ENCODE results near the gene KRT12.

Gene KRT12

DNA sequence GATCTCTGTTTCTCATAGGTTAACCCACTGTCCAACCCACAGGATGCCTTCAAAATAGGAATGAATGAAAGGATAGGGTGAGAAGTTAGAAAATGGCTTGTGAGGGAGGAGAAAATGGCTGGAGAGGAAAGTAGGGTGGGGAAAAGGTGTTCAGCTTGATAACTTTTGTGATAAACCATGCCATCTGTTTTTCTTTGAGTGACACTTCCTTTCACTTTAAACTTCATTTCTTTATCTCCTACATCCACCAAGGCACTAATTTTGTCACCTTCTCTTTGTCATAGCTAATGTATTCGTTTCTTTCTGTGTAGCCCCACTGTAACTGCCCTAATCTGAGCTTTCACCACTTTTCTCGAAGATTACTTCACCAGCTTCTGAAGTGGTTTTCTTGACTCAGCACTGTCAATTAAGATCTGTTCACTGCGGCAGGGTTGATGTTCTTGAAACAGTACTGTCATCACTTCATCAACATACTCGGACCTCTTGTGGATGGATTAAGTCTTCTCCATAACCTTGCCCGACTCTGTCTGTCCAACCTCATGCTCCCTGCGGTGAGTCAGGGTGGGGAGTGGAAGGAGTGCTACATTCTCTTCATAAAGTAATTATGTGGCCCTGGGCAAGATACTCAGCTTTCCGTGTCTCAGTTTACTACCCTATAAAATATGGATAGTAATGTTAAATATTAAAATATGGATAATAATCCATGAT lies 39.1 kb downstream of the KRT12 start:
- H4K20me1 ChIP-seq (ENCODE audit: insufficient read depth, low read length), result no peaks in the 10 kb centered on the region
- no peaks in the 10 kb centered on the region for H3K36me3 ChIP-seq (replicated peaks; ENCODE audit: low read depth, low read length)
- no peak overlapping the region for H2AFZ ChIP-seq (ENCODE audit: low read depth, low read length)
- no peak for TF ChIP-seq EZH2phosphoT487 (IDR thresholded peaks at IDR 0.05; ENCODE audit: low read depth)
- TF ChIP-seq, protein P1, sequence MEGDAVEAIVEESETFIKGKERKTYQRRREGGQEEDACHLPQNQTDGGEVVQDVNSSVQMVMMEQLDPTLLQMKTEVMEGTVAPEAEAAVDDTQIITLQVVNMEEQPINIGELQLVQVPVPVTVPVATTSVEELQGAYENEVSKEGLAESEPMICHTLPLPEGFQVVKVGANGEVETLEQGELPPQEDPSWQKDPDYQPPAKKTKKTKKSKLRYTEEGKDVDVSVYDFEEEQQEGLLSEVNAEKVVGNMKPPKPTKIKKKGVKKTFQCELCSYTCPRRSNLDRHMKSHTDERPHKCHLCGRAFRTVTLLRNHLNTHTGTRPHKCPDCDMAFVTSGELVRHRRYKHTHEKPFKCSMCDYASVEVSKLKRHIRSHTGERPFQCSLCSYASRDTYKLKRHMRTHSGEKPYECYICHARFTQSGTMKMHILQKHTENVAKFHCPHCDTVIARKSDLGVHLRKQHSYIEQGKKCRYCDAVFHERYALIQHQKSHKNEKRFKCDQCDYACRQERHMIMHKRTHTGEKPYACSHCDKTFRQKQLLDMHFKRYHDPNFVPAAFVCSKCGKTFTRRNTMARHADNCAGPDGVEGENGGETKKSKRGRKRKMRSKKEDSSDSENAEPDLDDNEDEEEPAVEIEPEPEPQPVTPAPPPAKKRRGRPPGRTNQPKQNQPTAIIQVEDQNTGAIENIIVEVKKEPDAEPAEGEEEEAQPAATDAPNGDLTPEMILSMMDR (IDR thresholded peaks at IDR 0.05; ENCODE audit: low read depth, low read length), result no peak
- H3K4me2 ChIP-seq (ENCODE audit: low read length), result no peak overlapping the region
- no peak overlapping the region for H3K9ac ChIP-seq (ENCODE audit: low read length)
- H3K27ac ChIP-seq (ENCODE audit: low read length), result no peak overlapping the region
- no peaks in the 10 kb centered on the region for H3K27me3 ChIP-seq (ENCODE audit: low read depth, low read length)
- no peaks in the 10 kb centered on the region for H3K9me3 ChIP-seq (ENCODE audit: insufficient read depth, low read length)
- no peaks in the 10 kb centered on the region for H3K79me2 ChIP-seq (ENCODE audit: low read length)
- peaks cover 7% of the 10 kb centered on the region; the same call in 1 of the 2 replicates for H3K4me1 ChIP-seq (ENCODE audit: low read length)
- no peak overlapping the region for H3K4me3 ChIP-seq (ENCODE audit: low read length)

DNA sequence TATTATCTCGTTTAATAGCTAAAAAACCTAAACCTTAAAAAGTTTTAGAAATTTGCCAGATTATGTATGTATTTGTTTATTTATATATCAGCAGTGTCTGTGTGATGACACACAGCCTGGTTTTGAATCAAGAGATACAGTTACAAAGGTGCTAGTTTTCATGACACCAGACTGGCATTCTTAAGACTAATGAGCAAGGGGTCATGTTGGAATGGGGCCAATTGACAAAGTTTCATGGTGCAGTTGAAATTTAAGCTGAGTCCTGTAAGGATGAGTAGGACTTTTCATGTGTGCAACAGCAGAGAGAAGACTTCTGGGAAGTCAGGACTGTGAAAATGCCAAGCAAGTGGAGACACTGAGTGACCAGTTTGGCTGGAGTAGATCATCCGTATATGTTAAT lies 41.4 kb downstream of the KRT12 start:
- Histone ChIP-seq H3K4me3 (ENCODE audit: low read length) (no peak overlapping the region), H2AFZ (ENCODE audit: low read depth, low read length) (no peak overlapping the region), H3K9me3 (ENCODE audit: insufficient read depth, low read length) (no peaks in the 10 kb centered on the region), H3K4me2 (ENCODE audit: low read length) (no peak overlapping the region), H3K4me1 (ENCODE audit: low read length) (peaks cover 11% of the 10 kb centered on the region), H3K27me3 (ENCODE audit: low read depth, low read length) (no peaks in the 10 kb centered on the region), H3K9ac (ENCODE audit: low read length) (no peak overlapping the region), H4K20me1 (ENCODE audit: insufficient read depth, low read length) (no peaks in the 10 kb centered on the region), H3K27ac (ENCODE audit: low read length) (no peak overlapping the region), H3K36me3 (replicated peaks; ENCODE audit: low read depth, low read length) (no peaks in the 10 kb centered on the region), H3K79me2 (ENCODE audit: low read length) (no peaks in the 10 kb centered on the region)
- no peak for TF ChIP-seq EZH2phosphoT487 (IDR thresholded peaks at IDR 0.05; ENCODE audit: low read depth)
- TF ChIP-seq, protein P1 (IDR thresholded peaks at IDR 0.05; ENCODE audit: low read depth, low read length), result no peak

DNA sequence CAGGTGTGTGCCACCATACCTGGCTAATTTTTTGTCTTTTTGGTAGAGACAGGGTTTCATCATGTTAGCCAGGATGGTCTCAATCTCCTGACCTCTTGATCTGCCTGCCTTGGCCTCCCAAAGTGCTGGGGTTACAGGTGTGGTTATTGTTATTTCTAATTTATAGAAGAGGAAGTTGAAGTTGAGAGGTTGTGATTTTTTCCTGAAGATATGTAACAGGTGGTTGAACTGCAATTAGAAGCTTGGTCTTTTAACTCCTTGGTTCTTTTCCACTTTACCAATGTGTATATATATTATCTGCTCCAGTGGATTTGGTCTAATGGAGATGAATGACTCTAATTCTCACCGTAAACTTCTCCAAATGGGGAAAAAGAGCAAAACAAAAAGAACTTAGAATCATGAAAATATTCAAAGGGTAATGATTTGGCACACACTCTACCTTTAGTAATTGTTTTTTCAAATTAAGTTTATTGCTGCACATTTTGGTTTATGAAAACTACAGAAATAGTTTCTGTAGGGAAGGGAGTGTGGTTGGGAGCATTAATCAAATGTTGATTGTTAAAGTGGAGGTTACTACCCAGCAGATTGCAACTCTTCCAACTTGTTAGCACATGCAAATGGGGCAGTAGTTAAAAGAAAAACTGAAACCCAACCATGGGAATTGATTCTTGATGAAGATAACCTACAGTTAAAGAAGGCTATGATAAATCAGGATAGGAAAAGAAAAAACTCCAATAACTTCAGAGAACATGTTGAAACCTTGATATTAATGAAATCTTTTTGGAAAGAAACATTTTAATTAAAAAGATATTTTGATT lies 42.8 kb downstream of the KRT12 start:
- Histone ChIP-seq H3K9ac (ENCODE audit: low read length) (no peak overlapping the region), H3K27me3 (ENCODE audit: low read depth, low read length) (no peaks in the 10 kb centered on the region), H2AFZ (ENCODE audit: low read depth, low read length) (no peak overlapping the region), H4K20me1 (ENCODE audit: insufficient read depth, low read length) (no peaks in the 10 kb centered on the region), H3K79me2 (ENCODE audit: low read length) (no peaks in the 10 kb centered on the region; the same call in 1 of the 2 replicates), H3K27ac (ENCODE audit: low read length) (no peak overlapping the region), H3K9me3 (ENCODE audit: insufficient read depth, low read length) (no peaks in the 10 kb centered on the region), H3K4me2 (ENCODE audit: low read length) (no peak overlapping the region), H3K36me3 (replicated peaks; ENCODE audit: low read depth, low read length) (no peaks in the 10 kb centered on the region), H3K4me1 (ENCODE audit: low read length) (peaks cover 24% of the 10 kb centered on the region), H3K4me3 (ENCODE audit: low read length) (no peak overlapping the region)
- TF ChIP-seq, protein P1 (IDR thresholded peaks at IDR 0.05; ENCODE audit: low read depth, low read length), result no peak
- no peak for TF ChIP-seq EZH2phosphoT487 (IDR thresholded peaks at IDR 0.05; ENCODE audit: low read depth)

DNA sequence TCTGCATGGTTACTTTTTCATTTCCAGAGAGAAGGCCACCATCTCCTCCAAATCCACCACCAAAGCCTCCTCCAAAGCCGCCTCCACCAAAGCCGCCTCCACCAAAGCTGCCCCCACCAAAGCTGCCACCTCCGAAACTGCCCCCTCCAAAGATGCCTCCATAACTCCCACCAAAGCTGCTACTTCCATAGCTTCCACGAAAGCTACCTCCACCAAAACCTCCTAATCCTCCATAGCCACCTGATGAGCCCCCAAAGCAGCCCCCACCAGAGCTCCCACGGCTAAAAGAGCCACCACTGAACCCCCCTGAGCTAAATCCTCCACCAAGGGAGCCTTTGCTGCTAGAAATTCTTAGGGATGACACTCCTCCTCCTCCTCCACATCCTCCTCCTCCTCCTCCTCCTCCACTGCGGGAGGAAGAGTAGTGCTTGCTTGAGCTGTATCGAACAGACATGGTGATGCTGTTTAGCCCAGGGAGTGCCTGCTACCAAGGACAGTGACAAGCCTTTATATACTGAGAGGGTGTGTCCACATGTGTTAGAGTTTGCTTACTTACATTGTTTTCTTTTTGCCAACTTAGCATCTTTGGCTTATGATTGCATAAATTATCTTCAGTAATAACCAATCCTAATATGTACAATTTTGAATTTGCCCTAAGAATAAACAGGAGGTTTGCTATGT lies 44.8 kb downstream of the KRT12 start, which contains the start of gene KRT10:
Gene KRT10 (minus strand): TSS at position 483 of the 681 bp plus-strand sequence. CDS start 29 bp downstream, at position 454.
- no peaks in the 10 kb centered on the region for H3K9me3 ChIP-seq (ENCODE audit: insufficient read depth, low read length)
- H3K4me2 ChIP-seq (ENCODE audit: low read length), result no peak within 1 kb of the TSS
- H3K36me3 ChIP-seq (replicated peaks; ENCODE audit: low read depth, low read length), result peaks cover 5% of the 10 kb centered on the region
- H3K27me3 ChIP-seq (ENCODE audit: low read depth, low read length), result no peaks in the 10 kb centered on the region
- peaks cover 10% of the 10 kb centered on the region for H3K79me2 ChIP-seq (ENCODE audit: low read length)
- H2AFZ ChIP-seq (ENCODE audit: low read depth, low read length), result no peak within 1 kb of the TSS
- no peak within 1 kb of the TSS for H3K27ac ChIP-seq (ENCODE audit: low read length)
- peaks cover 30% of the 10 kb centered on the region for H3K4me1 ChIP-seq (ENCODE audit: low read length)
- H3K9ac ChIP-seq (ENCODE audit: low read length), result no peak within 1 kb of the TSS
- H4K20me1 ChIP-seq (ENCODE audit: insufficient read depth, low read length), result no peaks in the 10 kb centered on the region
- H3K4me3 ChIP-seq (ENCODE audit: low read length), result no peak within 1 kb of the TSS
- TF ChIP-seq, protein P1 (IDR thresholded peaks at IDR 0.05; ENCODE audit: low read depth, low read length), result no peak
- no peak for TF ChIP-seq EZH2phosphoT487 (IDR thresholded peaks at IDR 0.05; ENCODE audit: low read depth)

Measured in OCI-LY3 (cell line).